Mesenchymal stem cell (in vitro differentiated cells and primary cell): Measurements from ENCODE around the gene BCKDHB.

ENCODE experiments used
- DNase-seq: peaks from one replicate; pipeline ENCODE4 v3.0.0-alpha.2; 2013
- H2AFZ ChIP-seq: one replicate; pipeline ENCODE4 v1.6.1; 2013; ENCODE audit warnings: low read depth, mild to moderate bottlenecking, control low read depth, inconsistent platforms, low read length, moderate library complexity
- H2AK5ac ChIP-seq: 2 replicates; pipeline ENCODE4 v1.6.1; 2013; ENCODE audit warnings: low read length, moderate library complexity, mild to moderate bottlenecking, inconsistent platforms; ENCODE audit not compliant: severe bottlenecking
- H2BK120ac ChIP-seq: one replicate; pipeline ENCODE4 v1.6.1; 2013; ENCODE audit warnings: low read depth, mild to moderate bottlenecking, inconsistent platforms, low read length, moderate library complexity
- H2BK12ac ChIP-seq, 2 experiments: one replicate each; pipeline ENCODE4 v1.6.1; 2013; ENCODE audit warnings: inconsistent platforms in 2 of 2, low read length in 2 of 2, mild to moderate bottlenecking in 2 of 2, moderate library complexity in 2 of 2, control low read depth in 1 of 2
- H2BK15ac ChIP-seq: one replicate; pipeline ENCODE4 v1.6.1; 2013; ENCODE audit warnings: mild to moderate bottlenecking, low read depth, inconsistent platforms; ENCODE audit not compliant: poor library complexity, severe bottlenecking
- H2BK5ac ChIP-seq: 2 replicates; pipeline ENCODE4 v1.6.1; 2013; ENCODE audit warnings: low read depth, mild to moderate bottlenecking, low read length, control low read depth, inconsistent platforms; ENCODE audit not compliant: poor library complexity, severe bottlenecking
- H3K14ac ChIP-seq, 2 experiments: one replicate each; pipeline ENCODE4 v1.6.1; 2013; ENCODE audit warnings: inconsistent platforms in 2 of 2, low read length in 2 of 2, control low read depth in 1 of 2, mild to moderate bottlenecking in 1 of 2, moderate library complexity in 1 of 2
- H3K18ac ChIP-seq, 2 experiments: one replicate each; pipeline ENCODE4 v1.6.1; 2013; ENCODE audit warnings: inconsistent platforms in 2 of 2, low read length in 2 of 2, control low read depth in 1 of 2, low read depth in 1 of 2, mild to moderate bottlenecking in 1 of 2
- H3K23ac ChIP-seq, 2 experiments: one replicate each; pipeline ENCODE4 v1.6.1; 2013; ENCODE audit warnings: inconsistent platforms in 2 of 2, low read length in 2 of 2, mild to moderate bottlenecking in 2 of 2, moderate library complexity in 2 of 2, control low read depth in 1 of 2
- H3K27ac ChIP-seq: 2 replicates; pipeline ENCODE4 v1.5.1; 2013; ENCODE audit warnings: mild to moderate bottlenecking, moderate library complexity, low read length, control low read depth, inconsistent platforms; ENCODE audit not compliant: poor library complexity, severe bottlenecking
- H3K27me3 ChIP-seq, 2 experiments: 2 replicates each; pipeline versions ENCODE4 v1.6.1 to v1.7.0; 2013; ENCODE audit warnings: low read length in 2 of 2, mild to moderate bottlenecking in 2 of 2, moderate library complexity in 2 of 2, control low read depth in 1 of 2, inconsistent platforms in 1 of 2; ENCODE audit not compliant: control insufficient read depth in 1 of 2, insufficient read depth in 1 of 2
- H3K36me3 ChIP-seq, 2 experiments: 2 replicates each; pipeline versions ENCODE4 v1.6.1 to v1.7.0; 2013; ENCODE audit warnings: low read length in 2 of 2, control low read depth in 1 of 2, inconsistent platforms in 1 of 2, low read depth in 1 of 2, mild to moderate bottlenecking in 1 of 2; ENCODE audit not compliant: insufficient read depth in 2 of 2, control insufficient read depth in 1 of 2
- H3K4ac ChIP-seq, 2 experiments: one replicate each; pipeline ENCODE4 v1.6.1; 2013; ENCODE audit warnings: inconsistent platforms in 2 of 2, low read length in 2 of 2, mild to moderate bottlenecking in 2 of 2, moderate library complexity in 2 of 2, control low read depth in 1 of 2, low read depth in 1 of 2
- H3K4me1 ChIP-seq: 2 replicates; pipeline ENCODE4 v1.6.1; 2013; ENCODE audit warnings: low read depth, low read length, control low read depth; ENCODE audit not compliant: control insufficient read depth, insufficient read depth
- H3K4me2 ChIP-seq: 2 replicates; pipeline ENCODE4 v1.6.1; 2013; ENCODE audit warnings: low read length, mild to moderate bottlenecking, inconsistent platforms; ENCODE audit not compliant: poor library complexity, severe bottlenecking
- H3K4me3 ChIP-seq, 2 experiments: 2 replicates each; pipeline versions ENCODE4 v1.5.1 to v1.7.0; 2013; ENCODE audit warnings: low read length in 2 of 2, mild to moderate bottlenecking in 2 of 2, control low read depth in 1 of 2, low read depth in 1 of 2; ENCODE audit not compliant: insufficient read depth in 1 of 2
- H3K79me1 ChIP-seq: replicated peaks from 2 replicates; pipeline ENCODE4 v1.6.1; 2013; ENCODE audit warnings: mild to moderate bottlenecking, control low read depth, low read length, inconsistent platforms; ENCODE audit not compliant: poor library complexity, severe bottlenecking
- H3K9ac ChIP-seq: 2 replicates; pipeline ENCODE4 v1.7.0; 2013; ENCODE audit warnings: mild to moderate bottlenecking, low read length, moderate library complexity
- H3K9me3 ChIP-seq: 2 replicates; pipeline ENCODE4 v1.7.0; 2013; ENCODE audit warnings: mild to moderate bottlenecking, low read length; ENCODE audit not compliant: control insufficient read depth
- H4K8ac ChIP-seq: one replicate; pipeline ENCODE4 v1.6.1; 2013; ENCODE audit warnings: inconsistent platforms, mild to moderate bottlenecking, low read length, moderate library complexity
- H4K91ac ChIP-seq: one replicate; pipeline ENCODE4 v1.6.1; 2013; ENCODE audit warnings: mild to moderate bottlenecking, low read length, inconsistent platforms
- WGBS: methylation state at CpG from one replicate; pipeline ENCODE4 v1.1.7; 2013; ENCODE audit warnings: mixed read lengths; 5-methylcytosine and 5-hydroxymethylcytosine counted together

BCKDHB gene

GRCh38 chr6:80227545-80228105 is 121.2 kb downstream of the BCKDHB start:
- Histone ChIP-seq H3K27me3 (no peaks in the 10 kb centered on the region), H2BK12ac (no peak overlapping the region), H3K18ac (no peak overlapping the region), H2AFZ (no peak overlapping the region), H4K91ac (no peak overlapping the region), H3K4me2 (no peak overlapping the region), H3K4me1 (no peaks in the 10 kb centered on the region), H3K27ac (no peak overlapping the region), H3K36me3 (no peaks in the 10 kb centered on the region), H3K14ac (no peak overlapping the region), H3K23ac (no peak overlapping the region), H3K4me3 (no peak overlapping the region), H2BK120ac (no peak overlapping the region), H3K4ac (no peak overlapping the region), H4K8ac (no peak overlapping the region), H2BK15ac (no peak overlapping the region), H2BK5ac (no peak overlapping the region), H3K9ac (no peak overlapping the region), H3K9me3 (no peaks in the 10 kb centered on the region), H2AK5ac (no peak overlapping the region), H3K79me1 (peaks cover 3% of the 10 kb centered on the region)
- DNase-seq, result no peak
- WGBS, result 95% methylated on average over 1 of the region's 2 CpGs

GRCh38 chr6:80233262-80233661 is 126.8 kb downstream of the BCKDHB start:
- Histone ChIP-seq H3K27me3 (no peaks in the 10 kb centered on the region), H2BK12ac (no peak overlapping the region), H2AK5ac (no peak overlapping the region), H2BK5ac (no peak overlapping the region), H2BK120ac (no peak overlapping the region), H3K9ac (no peak overlapping the region), H3K4ac (no peak overlapping the region), H3K4me2 (no peak overlapping the region), H3K14ac (no peak overlapping the region), H3K4me3 (no peak overlapping the region), H2AFZ (no peak overlapping the region), H3K27ac (no peak overlapping the region), H4K8ac (no peak overlapping the region), H3K36me3 (no peaks in the 10 kb centered on the region), H3K79me1 (peaks cover 2% of the 10 kb centered on the region), H3K9me3 (no peaks in the 10 kb centered on the region), H4K91ac (no peak overlapping the region), H2BK15ac (no peak overlapping the region), H3K4me1 (no peaks in the 10 kb centered on the region), H3K18ac (no peak overlapping the region), H3K23ac (no peak overlapping the region)
- 80% methylated on average over 1 of the region's 1 CpG for WGBS
- DNase-seq, result no peak

GRCh38 chr6:80233958-80234357 is 127.5 kb downstream of the BCKDHB start:
- Histone ChIP-seq H4K91ac (no peak overlapping the region), H2BK120ac (no peak overlapping the region), H2AK5ac (no peak overlapping the region), H2BK5ac (no peak overlapping the region), H3K23ac (no peak overlapping the region), H3K27me3 (no peaks in the 10 kb centered on the region), H2AFZ (no peak overlapping the region), H3K4me1 (no peaks in the 10 kb centered on the region), H3K4me2 (no peak overlapping the region), H3K18ac (peak overlapping the region in 1 of 2 experiments; percentile 75), H3K14ac (peak overlapping the region in 1 of 2 experiments; percentile 23), H3K4me3 (no peak overlapping the region), H3K79me1 (no peaks in the 10 kb centered on the region), H3K4ac (no peak overlapping the region), H4K8ac (no peak overlapping the region), H3K9ac (no peak overlapping the region), H3K36me3 (no peaks in the 10 kb centered on the region), H2BK12ac (peak overlapping the region in 1 of 2 experiments; percentile 33), H3K27ac (no peak overlapping the region), H2BK15ac (no peak overlapping the region), H3K9me3 (no peaks in the 10 kb centered on the region)
- WGBS, result 91% methylated on average over 4 of the region's 5 CpGs
- DNase-seq, result no peak

GRCh38 chr6:80234401-80234800 is 127.9 kb downstream of the BCKDHB start:
- Histone ChIP-seq H2BK120ac (no peak overlapping the region), H3K27me3 (no peaks in the 10 kb centered on the region), H2AK5ac (no peak overlapping the region), H3K4me1 (no peaks in the 10 kb centered on the region), H4K8ac (no peak overlapping the region), H2AFZ (no peak overlapping the region), H3K4me2 (no peak overlapping the region), H2BK15ac (no peak overlapping the region), H4K91ac (no peak overlapping the region), H3K9me3 (no peaks in the 10 kb centered on the region), H3K4ac (no peak overlapping the region), H3K79me1 (no peaks in the 10 kb centered on the region), H2BK5ac (no peak overlapping the region), H3K4me3 (no peak overlapping the region), H2BK12ac (no peak overlapping the region), H3K9ac (no peak overlapping the region), H3K23ac (no peak overlapping the region), H3K27ac (no peak overlapping the region), H3K18ac (no peak overlapping the region), H3K14ac (no peak overlapping the region), H3K36me3 (no peaks in the 10 kb centered on the region)
- peak; percentile 59 for DNase-seq
- 50% methylated on average over 1 of the region's 2 CpGs for WGBS
